ENCODE data around the gene PFKFB1.
A peak's percentile ranks its signal among the peaks of the same experiment; 100 is the strongest.
"Not testable (repeated sequence)": the region's sequence is repeated elsewhere in the genome, so short reads cannot be mapped to it uniquely, and the experiment has no call there.

The PFKFB1 gene

GRCh38 chrX:54991706-54992105 is 2.3 kb downstream of the PFKFB1 start:
- DNase-seq: no peak

- DNase-seq: not testable (repeated sequence)
Observed at GRCh38 chrX:54983306-54983705, 10.7 kb downstream of the PFKFB1 start.

DNA sequence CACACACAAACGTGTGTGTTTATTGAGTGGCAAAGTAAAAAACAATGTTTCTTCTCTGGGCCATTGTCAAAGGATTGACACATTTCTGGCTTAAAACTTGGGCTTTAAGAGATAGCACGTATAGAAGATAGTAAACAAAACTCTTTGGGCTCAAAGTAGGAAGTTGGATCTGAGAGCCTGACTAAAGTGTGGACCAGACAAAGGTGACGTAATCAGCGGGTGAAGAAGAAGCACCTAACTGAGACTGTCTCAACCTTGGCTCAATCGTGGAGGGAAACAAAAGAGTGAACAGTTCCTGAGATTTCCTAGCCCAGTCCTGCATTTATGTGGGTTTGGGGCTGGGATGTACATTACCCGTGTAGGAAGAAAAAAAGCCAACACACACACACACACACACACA is 13.7 kb downstream of the PFKFB1 start:
- DNase-seq: no peak

DNA sequence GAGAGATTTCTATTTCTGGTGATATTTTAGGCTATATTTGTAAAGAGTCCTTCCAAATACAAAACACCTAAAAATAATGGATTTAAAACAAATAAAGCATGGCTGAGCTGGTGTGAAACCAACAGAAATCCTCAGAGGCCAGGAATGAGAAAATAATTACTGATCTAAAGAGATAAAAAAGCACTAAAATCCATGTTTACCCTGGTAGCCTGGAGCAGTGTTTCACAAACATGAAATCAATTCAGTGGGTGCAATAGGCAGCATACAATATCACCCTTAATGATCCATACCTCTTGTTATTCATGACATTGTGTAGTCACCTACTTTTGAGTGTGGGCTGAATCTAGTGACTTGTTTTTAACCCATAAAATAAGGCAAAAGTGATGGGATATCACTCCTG is 14.6 kb downstream of the PFKFB1 start:
- no peak for DNase-seq

GRCh38 chrX:54978448-54978847 is 15.5 kb downstream of the PFKFB1 start:
- DNase-seq: no peak

- no peak for DNase-seq
Observed at GRCh38 chrX:54977387-54977786, 16.6 kb downstream of the PFKFB1 start.

DNA sequence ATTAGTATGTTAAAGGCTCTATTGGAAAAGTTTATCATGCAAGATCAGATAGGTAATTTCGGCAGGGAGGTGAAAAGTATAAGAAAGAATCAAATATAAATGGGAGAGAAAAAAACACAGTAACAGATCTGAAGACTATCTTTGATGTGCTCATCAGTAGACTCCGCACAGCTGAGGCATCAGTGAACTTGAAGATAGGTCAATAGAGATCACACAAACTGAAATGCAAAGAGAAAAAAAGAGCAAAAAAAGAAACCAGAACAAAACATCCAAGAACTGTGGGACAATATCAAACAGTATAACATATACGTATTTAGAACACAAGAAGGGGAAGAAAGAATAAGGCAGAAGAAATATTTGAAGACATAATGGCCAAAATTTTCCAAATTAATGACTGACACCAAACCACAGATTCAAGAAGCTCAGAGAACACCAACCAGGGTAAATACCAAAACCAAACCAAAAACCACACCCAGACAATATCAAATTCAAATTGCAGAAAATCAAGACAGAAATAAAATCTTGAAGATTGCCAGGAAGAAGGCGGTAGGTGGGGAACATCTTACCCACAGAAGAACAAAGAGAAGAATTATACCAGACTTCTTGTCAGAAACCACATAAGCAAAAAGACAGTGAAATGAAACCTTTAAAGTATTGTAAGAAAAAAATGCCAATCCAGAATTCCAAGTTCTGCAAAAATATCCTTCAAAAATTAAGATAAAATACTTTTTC is 29.1 kb downstream of the PFKFB1 start:
- DNase-seq: no peak

GRCh38 chrX:54961750-54962149 is 32.2 kb downstream of the PFKFB1 start:
- DNase-seq: no peak

DNA sequence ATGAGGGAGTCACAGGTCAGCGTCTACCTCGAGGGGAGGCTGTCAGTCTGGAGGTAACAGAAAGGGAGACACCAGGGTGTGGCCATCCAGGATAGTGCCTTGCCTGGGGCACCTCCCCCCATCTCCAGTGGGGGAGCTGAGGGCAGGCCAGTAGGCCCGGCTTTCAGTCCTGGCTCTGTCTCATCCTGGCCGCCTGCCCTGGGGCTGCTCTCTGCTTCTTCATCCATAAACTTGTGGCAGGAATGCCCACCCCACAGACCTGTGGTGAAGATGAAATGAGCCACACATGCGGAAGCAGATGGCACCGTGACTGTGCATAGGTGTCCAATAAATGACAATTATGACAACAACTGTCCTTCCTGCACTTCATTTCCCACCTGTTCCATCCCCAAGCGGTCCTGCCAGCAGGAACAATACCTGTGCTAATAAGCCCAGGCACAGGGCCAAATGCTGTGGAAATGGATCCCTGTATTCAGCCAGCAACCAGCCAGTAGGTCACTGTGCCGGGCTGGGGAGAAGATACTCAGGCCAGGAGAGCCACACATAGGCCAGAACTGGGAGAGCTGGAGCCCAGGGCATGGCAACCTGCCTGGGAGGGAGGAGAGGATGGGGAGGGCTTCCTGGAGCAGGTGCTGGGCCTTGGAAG is 43.1 kb downstream of the PFKFB1 start:
- DNase-seq: peak in 2 of 3 experiments; percentile 68 to 88

- no peak for DNase-seq
Observed at GRCh38 chrX:54945224-54945623, 48.8 kb downstream of the PFKFB1 start.

- DNase-seq: no peak
Observed at GRCh38 chrX:54944816-54945215, 49.2 kb downstream of the PFKFB1 start.

DNA sequence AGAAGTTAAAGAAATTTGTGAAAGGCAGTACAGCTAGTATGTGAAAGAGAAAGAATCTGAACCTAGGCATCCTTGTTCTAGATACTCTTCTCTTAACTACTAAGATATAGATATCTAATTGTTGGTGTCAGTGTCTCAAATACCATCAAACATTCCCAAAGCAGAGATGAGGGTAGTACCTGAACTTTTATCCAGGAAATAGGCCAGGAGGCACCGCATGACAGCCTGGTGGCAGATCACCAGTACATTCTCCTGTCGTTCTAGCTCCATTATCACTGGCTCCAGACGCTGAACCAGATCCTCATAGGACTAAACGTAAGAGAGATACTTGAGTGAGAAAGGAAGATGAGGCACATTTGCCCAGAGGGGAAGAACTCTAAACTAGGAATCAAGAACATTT is 56.6 kb downstream of the PFKFB1 start:
- DNase-seq: no peak

DNA sequence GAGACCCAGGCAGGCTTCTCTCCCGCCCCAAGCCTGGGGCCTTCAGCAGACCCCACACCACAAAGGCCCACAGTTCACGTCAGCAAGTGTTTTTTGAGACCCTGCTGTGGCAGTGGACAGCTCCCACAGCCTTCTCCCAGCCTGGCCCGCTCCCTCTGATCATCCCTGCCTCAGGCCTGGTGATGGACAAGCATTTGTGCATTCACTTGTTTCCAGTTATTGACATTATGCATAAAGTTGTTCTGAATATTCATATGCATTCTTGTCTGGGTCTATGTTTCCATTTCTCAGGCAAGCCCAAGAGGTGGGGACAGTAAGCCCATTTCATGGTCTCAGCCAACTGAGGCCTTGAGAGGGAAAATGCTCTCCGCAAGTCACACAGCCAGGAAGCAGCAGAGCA is 58.7 kb downstream of the PFKFB1 start:
- no peak for DNase-seq

DNA sequence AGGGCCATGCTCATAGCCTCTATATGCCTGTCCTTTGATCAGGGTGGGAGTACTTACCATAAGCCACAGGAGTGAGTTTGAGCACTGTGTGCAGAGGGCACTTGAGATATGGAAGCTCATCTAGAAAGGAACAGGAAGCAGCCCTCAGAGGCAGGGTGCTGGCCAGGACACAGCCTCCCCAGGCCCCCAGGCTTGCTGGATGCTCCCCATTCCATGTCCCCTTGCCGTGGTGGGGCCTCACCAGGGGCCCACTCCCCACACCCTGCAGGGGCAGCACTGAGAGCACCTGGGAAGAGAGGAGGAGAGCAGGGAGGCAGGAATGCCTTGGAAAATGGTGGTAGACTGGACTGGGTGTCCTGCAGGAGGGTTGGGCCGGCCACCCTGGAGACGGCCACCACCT is 59.1 kb downstream of the PFKFB1 start:
- DNase-seq: no peak

- no peak for DNase-seq
Observed at GRCh38 chrX:54934058-54934457, 59.9 kb downstream of the PFKFB1 start.

- DNase-seq: no peak
Observed at GRCh38 chrX:54933150-54933826, 60.7 kb downstream of the PFKFB1 start.

DNA sequence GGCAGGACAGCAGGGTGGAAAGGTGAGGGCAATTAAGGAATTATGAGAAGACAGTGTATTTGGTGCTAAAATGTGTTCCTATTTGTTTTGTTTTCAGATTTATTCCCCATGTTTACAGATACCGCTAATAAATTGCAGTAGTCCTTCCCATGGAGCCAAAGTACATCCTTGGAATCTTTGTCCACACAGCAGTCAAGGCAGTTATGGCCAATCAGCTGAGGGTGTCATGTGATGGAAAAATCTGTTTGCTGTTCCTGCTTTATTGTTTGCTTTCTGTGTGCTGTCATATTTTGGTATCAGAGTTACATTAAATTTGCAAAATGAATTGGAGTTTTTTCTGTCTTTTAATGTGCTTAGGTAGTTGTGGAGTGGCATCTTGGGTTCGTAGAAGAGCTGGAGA is 62.9 kb downstream of the PFKFB1 start:
- no peak for DNase-seq

DNA sequence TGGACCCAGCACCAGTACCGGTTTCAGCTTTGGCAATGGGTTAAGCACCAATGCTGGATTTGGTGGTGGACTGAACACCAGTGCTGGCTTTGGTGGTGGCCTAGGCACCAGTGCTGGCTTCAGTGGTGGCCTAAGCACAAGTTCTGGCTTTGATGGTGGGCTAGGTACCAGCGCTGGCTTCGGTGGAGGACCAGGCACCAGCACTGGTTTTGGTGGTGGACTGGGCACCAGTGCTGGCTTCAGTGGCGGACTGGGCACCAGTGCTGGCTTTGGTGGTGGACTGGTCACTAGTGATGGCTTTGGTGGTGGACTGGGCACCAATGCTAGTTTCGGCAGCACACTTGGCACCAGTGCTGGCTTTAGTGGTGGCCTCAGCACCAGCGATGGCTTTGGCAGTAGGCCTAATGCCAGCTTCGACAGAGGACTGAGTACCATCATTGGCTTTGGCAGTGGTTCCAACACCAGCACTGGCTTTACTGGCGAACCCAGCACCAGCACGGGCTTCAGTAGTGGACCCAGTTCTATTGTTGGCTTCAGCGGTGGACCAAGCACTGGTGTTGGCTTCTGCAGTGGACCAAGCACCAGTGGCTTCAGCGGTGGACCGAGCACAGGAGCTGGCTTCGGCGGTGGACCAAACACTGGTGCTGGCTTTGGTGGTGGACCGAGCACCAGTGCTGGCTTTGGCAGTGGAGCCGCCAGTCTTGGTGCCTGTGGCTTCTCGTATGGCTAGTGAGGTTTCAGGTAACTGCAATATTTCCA is 63.5 kb downstream of the PFKFB1 start:
- no peak for DNase-seq

DNA sequence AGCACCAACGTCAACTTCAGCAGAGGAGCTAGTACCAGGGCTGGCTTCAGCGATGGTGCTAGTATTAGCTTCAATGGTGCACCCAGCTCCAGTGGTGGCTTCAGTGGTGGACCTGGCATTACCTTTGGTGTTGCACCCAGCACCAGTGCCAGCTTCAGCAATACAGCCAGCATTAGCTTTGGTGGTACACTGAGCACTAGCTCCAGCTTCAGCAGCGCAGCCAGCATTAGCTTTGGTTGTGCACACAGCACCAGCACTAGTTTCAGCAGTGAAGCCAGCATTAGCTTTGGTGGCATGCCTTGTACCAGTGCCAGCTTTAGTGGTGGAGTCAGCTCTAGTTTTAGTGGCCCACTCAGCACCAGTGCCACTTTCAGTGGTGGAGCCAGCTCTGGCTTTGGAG is 65.1 kb downstream of the PFKFB1 start:
- DNase-seq: no peak

- no peak for DNase-seq
Observed at GRCh38 chrX:54926978-54927377, 67.0 kb downstream of the PFKFB1 start.

DNA sequence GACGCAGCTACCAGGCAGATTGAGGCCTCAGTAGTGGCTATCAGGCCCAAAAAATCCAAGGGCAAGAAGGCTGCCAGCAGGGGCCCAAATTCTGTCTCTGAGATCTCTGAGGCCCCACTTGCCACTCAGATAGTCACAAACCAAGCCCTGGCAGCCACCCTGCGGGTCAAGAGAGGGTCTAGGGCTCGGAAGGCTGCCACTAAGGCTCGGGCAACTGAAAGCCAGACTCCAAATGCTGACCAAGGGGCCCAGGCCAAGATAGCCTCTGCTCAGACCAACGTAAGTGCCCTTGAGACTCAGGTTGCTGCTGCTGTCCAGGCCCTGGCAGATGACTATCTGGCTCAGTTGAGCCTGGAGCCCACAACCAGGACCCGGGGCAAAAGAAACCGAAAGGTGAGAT is 70.6 kb downstream of the PFKFB1 start:
- DNase-seq: no peak

- no peak for DNase-seq
Observed at GRCh38 chrX:54922547-54922946, 71.4 kb downstream of the PFKFB1 start.

DNA sequence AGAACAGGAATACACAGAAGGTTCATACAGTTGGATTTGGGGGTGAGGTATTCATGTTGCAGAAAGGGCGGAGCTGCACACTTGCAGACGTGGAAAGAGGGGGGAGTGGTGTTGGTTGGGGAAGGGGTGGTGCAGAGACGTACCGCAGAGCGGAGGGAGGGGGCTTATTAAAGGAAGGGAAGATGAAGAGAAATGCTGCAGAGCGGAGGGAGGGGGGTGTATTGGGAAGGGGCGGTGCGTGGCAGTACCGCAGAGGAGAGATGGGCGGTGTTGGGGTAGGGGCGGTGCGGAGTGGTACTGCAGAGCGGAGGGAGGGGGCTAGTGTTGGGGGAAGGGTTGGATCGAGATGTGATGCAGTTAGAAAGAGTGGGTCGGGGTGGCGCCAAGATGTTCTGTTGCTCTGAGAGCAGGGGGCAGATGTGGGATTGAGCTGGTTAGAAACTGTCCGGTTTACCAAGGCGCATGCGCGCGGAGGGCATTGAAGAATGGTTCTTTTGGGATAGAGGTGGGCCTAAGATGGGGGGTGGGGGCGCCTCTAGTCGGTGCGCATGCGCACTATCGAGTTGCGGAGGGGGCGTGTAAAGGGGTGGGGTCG is 72.5 kb downstream of the PFKFB1 start:
- DNase-seq: peak in 2 of 3 experiments; percentile 74 to 88

Measured in NCI-H1417 (cell line).